Activated T-helper 17 cell treated with anti-CD3 and anti-CD28 coated beads, Interleukin-2, amount 50 U/mL, for 72 hours (primary cell): ENCODE measurements around the gene MBD2. TPM values are rescaled to one million over a fixed set of nuclear protein-coding genes. Genes with fewer than 3 reads are reported as not detected.

Experiments
- ATAC-seq: fragments of 150-1000 bp; cut with Tn5 transposase; replicated peaks from 2 replicates; pipeline ENCODE4 v1.10.0; 2021; ENCODE audit warnings: mild to moderate bottlenecking, moderate library complexity
- H3K27ac Mint-ChIP-seq: one replicate; pipeline ENCODE4 v1.8.0; 2022; ENCODE audit warnings: mixed read lengths
- H3K27me3 Mint-ChIP-seq: one replicate; pipeline ENCODE4 v1.8.0; 2022; ENCODE audit warnings: mixed read lengths
- H3K36me3 Mint-ChIP-seq: one replicate; pipeline ENCODE4 v1.8.0; 2022; ENCODE audit warnings: low read depth, mild to moderate bottlenecking, mixed read lengths
- H3K4me1 Mint-ChIP-seq: one replicate; pipeline ENCODE4 v1.8.0; 2022; ENCODE audit warnings: mixed read lengths
- H3K4me3 Mint-ChIP-seq: one replicate; pipeline ENCODE4 v1.8.0; 2022; ENCODE audit warnings: mild to moderate bottlenecking, mixed read lengths
- H3K9me3 Mint-ChIP-seq: one replicate; pipeline ENCODE4 v1.8.0; 2022; ENCODE audit warnings: mixed read lengths
- total RNA-seq, 2 donors: library from RNA; stranded (reverse); gene quantifications; one replicate each; pipeline ENCODE4 v1.2.3, GENCODE V29; 2022

The MBD2 gene
- total RNA-seq, 2 donors from 2014 or later: 170 to 190 TPM

- Mint-ChIP-seq H3K4me1 (peaks cover 17% of the 10 kb centered on the region), H3K27ac (no peak overlapping the region), H3K4me3 (no peak overlapping the region), H3K27me3 (no peaks in the 10 kb centered on the region), H3K36me3 (peaks cover 74% of the 10 kb centered on the region), H3K9me3 (no peaks in the 10 kb centered on the region)
- ATAC-seq: no peak
Measured at GRCh38 chr18:54193786-54194185, 30.7 kb downstream of the MBD2 start.

- no peak overlapping the region for H3K4me3 Mint-ChIP-seq
- no peaks in the 10 kb centered on the region for H3K27me3 Mint-ChIP-seq
- peaks cover 74% of the 10 kb centered on the region for H3K36me3 Mint-ChIP-seq
- peaks cover 16% of the 10 kb centered on the region for H3K4me1 Mint-ChIP-seq
- no peaks in the 10 kb centered on the region for H3K9me3 Mint-ChIP-seq
- H3K27ac Mint-ChIP-seq: no peak overlapping the region
- ATAC-seq: no peak
Measured at GRCh38 chr18:54192900-54193299, 31.6 kb downstream of the MBD2 start.

- ATAC-seq: no peak
- peaks cover 16% of the 10 kb centered on the region for H3K4me1 Mint-ChIP-seq
- H3K36me3 Mint-ChIP-seq: peaks cover 74% of the 10 kb centered on the region
- H3K27ac Mint-ChIP-seq: no peak overlapping the region
- H3K4me3 Mint-ChIP-seq: no peak overlapping the region
- no peaks in the 10 kb centered on the region for H3K9me3 Mint-ChIP-seq
- no peaks in the 10 kb centered on the region for H3K27me3 Mint-ChIP-seq
Measured at GRCh38 chr18:54192415-54192814, 32.1 kb downstream of the MBD2 start.

GRCh38 chr18:54191352-54191751 is 33.1 kb downstream of the MBD2 start:
- no peaks in the 10 kb centered on the region for H3K9me3 Mint-ChIP-seq
- no peak overlapping the region for H3K4me3 Mint-ChIP-seq
- no peaks in the 10 kb centered on the region for H3K27me3 Mint-ChIP-seq
- H3K4me1 Mint-ChIP-seq: peaks cover 11% of the 10 kb centered on the region
- H3K27ac Mint-ChIP-seq: no peak overlapping the region
- ATAC-seq: no peak
- peaks cover 74% of the 10 kb centered on the region for H3K36me3 Mint-ChIP-seq

- Mint-ChIP-seq H3K27ac (no peak overlapping the region), H3K36me3 (peaks cover 70% of the 10 kb centered on the region), H3K4me3 (no peak overlapping the region), H3K9me3 (no peaks in the 10 kb centered on the region), H3K4me1 (peaks cover 6% of the 10 kb centered on the region), H3K27me3 (no peaks in the 10 kb centered on the region)
- no peak for ATAC-seq
Measured at GRCh38 chr18:54187372-54187771, 37.1 kb downstream of the MBD2 start.

- Mint-ChIP-seq H3K27ac (peak overlapping the region; percentile 33), H3K9me3 (no peaks in the 10 kb centered on the region), H3K27me3 (no peaks in the 10 kb centered on the region), H3K36me3 (peaks cover 61% of the 10 kb centered on the region), H3K4me1 (peaks cover 6% of the 10 kb centered on the region), H3K4me3 (no peak overlapping the region)
- ATAC-seq: no peak
Measured at GRCh38 chr18:54184836-54185235, 39.6 kb downstream of the MBD2 start.

GRCh38 chr18:54183390-54183789 is 41.1 kb downstream of the MBD2 start:
- Mint-ChIP-seq H3K9me3 (no peaks in the 10 kb centered on the region), H3K27me3 (no peaks in the 10 kb centered on the region), H3K27ac (no peak overlapping the region), H3K4me1 (peaks cover 6% of the 10 kb centered on the region), H3K4me3 (no peak overlapping the region), H3K36me3 (peaks cover 60% of the 10 kb centered on the region)
- ATAC-seq: peak; percentile 53

- peaks cover 60% of the 10 kb centered on the region for H3K36me3 Mint-ChIP-seq
- peak; percentile 85 for ATAC-seq
Measured at GRCh38 chr18:54181856-54182602, 42.4 kb downstream of the MBD2 start.

GRCh38 chr18:54173980-54174630 is 50.4 kb downstream of the MBD2 start:
- Mint-ChIP-seq H3K4me3 (peak overlapping the region; percentile 32), H3K27ac (peak overlapping the region; percentile 81)

More at GRCh38 chr18:54181856-54182602, 42.4 kb downstream of the MBD2 start:
- Mint-ChIP-seq H3K27me3 (no peaks in the 10 kb centered on the region), H3K4me3 (no peak overlapping the region), H3K4me1 (peaks cover 1% of the 10 kb centered on the region), H3K9me3 (no peaks in the 10 kb centered on the region), H3K27ac (no peak overlapping the region)

GRCh38 chr18:54173250-54173649 is 51.2 kb downstream of the MBD2 start:
- peak overlapping the region; percentile 32 for H3K4me3 Mint-ChIP-seq
- peaks cover 47% of the 10 kb centered on the region for H3K4me1 Mint-ChIP-seq
- no peaks in the 10 kb centered on the region for H3K27me3 Mint-ChIP-seq
- H3K36me3 Mint-ChIP-seq: peaks cover 95% of the 10 kb centered on the region
- ATAC-seq: no peak
- no peaks in the 10 kb centered on the region for H3K9me3 Mint-ChIP-seq
- peak overlapping the region; percentile 81 for H3K27ac Mint-ChIP-seq

More at GRCh38 chr18:54173980-54174630, 50.4 kb downstream of the MBD2 start:
- Mint-ChIP-seq H3K9me3 (no peaks in the 10 kb centered on the region), H3K27me3 (no peaks in the 10 kb centered on the region), H3K4me1 (peaks cover 46% of the 10 kb centered on the region), H3K36me3 (peaks cover 96% of the 10 kb centered on the region)
- ATAC-seq: peak; percentile 81

- no peaks in the 10 kb centered on the region for H3K27me3 Mint-ChIP-seq
- no peak for ATAC-seq
- no peaks in the 10 kb centered on the region for H3K9me3 Mint-ChIP-seq
- peaks cover 92% of the 10 kb centered on the region for H3K36me3 Mint-ChIP-seq
- peaks cover 27% of the 10 kb centered on the region for H3K4me1 Mint-ChIP-seq
- H3K27ac Mint-ChIP-seq: peak overlapping the region; percentile 5
- no peak overlapping the region for H3K4me3 Mint-ChIP-seq
Measured at GRCh38 chr18:54169431-54170403, 54.8 kb downstream of the MBD2 start.

GRCh38 chr18:54165450-54165849 is 59.0 kb downstream of the MBD2 start:
- H3K9me3 Mint-ChIP-seq: no peaks in the 10 kb centered on the region
- no peak overlapping the region for H3K4me3 Mint-ChIP-seq
- H3K27me3 Mint-ChIP-seq: no peaks in the 10 kb centered on the region
- no peak for ATAC-seq
- H3K36me3 Mint-ChIP-seq: peaks cover 92% of the 10 kb centered on the region
- H3K27ac Mint-ChIP-seq: peak overlapping the region; percentile 25
- H3K4me1 Mint-ChIP-seq: peaks cover 15% of the 10 kb centered on the region

- H3K4me1 Mint-ChIP-seq: peaks cover 6% of the 10 kb centered on the region
- peak; percentile 92 for ATAC-seq
- peak overlapping the region; percentile 22 for H3K4me3 Mint-ChIP-seq
Measured at GRCh38 chr18:54163453-54163852, 61.0 kb downstream of the MBD2 start.

GRCh38 chr18:54162431-54162830 is 62.0 kb downstream of the MBD2 start:
- Mint-ChIP-seq H3K4me1 (peaks cover 12% of the 10 kb centered on the region), H3K27ac (no peak overlapping the region), H3K27me3 (no peaks in the 10 kb centered on the region), H3K36me3 (peaks cover 100% of the 10 kb centered on the region), H3K9me3 (no peaks in the 10 kb centered on the region), H3K4me3 (no peak overlapping the region)
- no peak for ATAC-seq

More at GRCh38 chr18:54163453-54163852, 61.0 kb downstream of the MBD2 start:
- no peaks in the 10 kb centered on the region for H3K9me3 Mint-ChIP-seq
- H3K27ac Mint-ChIP-seq: peak overlapping the region; percentile 68
- no peaks in the 10 kb centered on the region for H3K27me3 Mint-ChIP-seq
- H3K36me3 Mint-ChIP-seq: peaks cover 93% of the 10 kb centered on the region
